ENCODE results near the gene IRGQ. TPM values are rescaled to one million over a fixed set of nuclear protein-coding genes. Genes with fewer than 3 reads are reported as not detected.

Gene IRGQ
- total RNA-seq, 1 donor from 2014 or later: 10.5 TPM

GRCh38 chr19:43540381-43540780 is 55.6 kb downstream of the IRGQ start:
- ATAC-seq: no peak

- ATAC-seq: no peak
These were observed 57.0 kb downstream of the IRGQ start for GRCh38 chr19:43538922-43539321.

GRCh38 chr19:43534816-43535761 is 60.8 kb downstream of the IRGQ start:
- no peak for ATAC-seq

Other genes starting within 250 kb of the IRGQ start
- gene CD177, start 242.4 kb downstream of the IRGQ start, total RNA-seq: 2.4 TPM
- gene TEX101, start 181.2 kb downstream of the IRGQ start, total RNA-seq: 3.3 TPM
- gene LYPD3, start 130.5 kb downstream of the IRGQ start, total RNA-seq: 739 TPM
- gene PHLDB3, start 91.4 kb downstream of the IRGQ start, total RNA-seq: 52.2 TPM
- 81.9 TPM for gene ETHE1, start 68.9 kb downstream of the IRGQ start, total RNA-seq
- 0.72 TPM for gene ZNF575, start 62.9 kb downstream of the IRGQ start, total RNA-seq
- gene XRCC1, start 20.6 kb downstream of the IRGQ start, total RNA-seq: 15.6 TPM
- gene PINLYP, start 20.3 kb downstream of the IRGQ start, total RNA-seq: 9.1 TPM
- gene ZNF576, start 461 bp upstream of the IRGQ start, total RNA-seq: 12.4 TPM
- gene SRRM5, start 16.0 kb upstream of the IRGQ start, total RNA-seq: 0.12 TPM
- 14.9 TPM for gene ZNF428, start 23.5 kb upstream of the IRGQ start, total RNA-seq
- gene CADM4, start 43.7 kb upstream of the IRGQ start, total RNA-seq: 13.0 TPM
- 5.8 TPM for gene PLAUR, start 74.0 kb upstream of the IRGQ start, total RNA-seq
- gene IRGC, start 119.9 kb upstream of the IRGQ start, total RNA-seq: not detected
- gene SMG9, start 158.8 kb upstream of the IRGQ start, total RNA-seq: 22.3 TPM
- 4.1 TPM for gene KCNN4, start 184.8 kb upstream of the IRGQ start, total RNA-seq
- gene LYPD5, start 206.3 kb upstream of the IRGQ start, total RNA-seq: 18.0 TPM
- gene ZNF283, start 231.2 kb upstream of the IRGQ start, total RNA-seq: 5.3 TPM